GM21737 (cell line): Measurements from ENCODE around the gene ACHE.
"Not testable (repeated sequence)": the region's sequence is repeated elsewhere in the genome, so short reads cannot be mapped to it uniquely, and the experiment has no call there.

Experiments
- ATAC-seq: cut with Tn5 transposase; IDR thresholded peaks from one replicate; pipeline ENCODE4 v1.9.1; 2021; ENCODE audit warnings: mild to moderate bottlenecking, moderate library complexity; ENCODE audit not compliant: unreplicated experiment

The ACHE gene

GRCh38 chr7:100895701-100895955 is at the start of gene ACHE:
Gene ACHE (minus strand): TSS chr7:100895888. CDS start chr7:100894232, 1,656 bp downstream.
- ATAC-seq = no peak

- ATAC-seq = no peak
These were observed 48.5 kb upstream of the ACHE start for GRCh38 chr7:100944138-100944537.

- ATAC-seq = no peak
These were observed 48.0 kb upstream of the ACHE start for GRCh38 chr7:100943693-100944092.

- no peak for ATAC-seq
These were observed 46.5 kb upstream of the ACHE start for GRCh38 chr7:100942045-100942774.

- not testable (repeated sequence) for ATAC-seq
These were observed 40.5 kb upstream of the ACHE start for GRCh38 chr7:100936167-100936566.

GRCh38 chr7:100935381-100935780 is 39.7 kb upstream of the ACHE start:
- not testable (repeated sequence) for ATAC-seq

- no peak for ATAC-seq
These were observed 38.0 kb upstream of the ACHE start for GRCh38 chr7:100933734-100934133.

GRCh38 chr7:100929808-100930174 is 34.1 kb upstream of the ACHE start:
- no peak for ATAC-seq

- not testable (repeated sequence) for ATAC-seq
These were observed 27.9 kb upstream of the ACHE start for GRCh38 chr7:100923616-100924015.

GRCh38 chr7:100921039-100921438 is 25.4 kb upstream of the ACHE start:
- ATAC-seq = no peak

- ATAC-seq = not testable (repeated sequence)
These were observed 24.2 kb upstream of the ACHE start for GRCh38 chr7:100919779-100920437.

GRCh38 chr7:100919335-100919734 is 23.6 kb upstream of the ACHE start:
- not testable (repeated sequence) for ATAC-seq

- no peak for ATAC-seq
These were observed 19.3 kb upstream of the ACHE start for GRCh38 chr7:100914879-100915447.

GRCh38 chr7:100914208-100914878 is 18.7 kb upstream of the ACHE start:
- no peak for ATAC-seq

GRCh38 chr7:100911484-100911883 is 15.8 kb upstream of the ACHE start:
- no peak for ATAC-seq

- ATAC-seq = not testable (repeated sequence)
These were observed 14.8 kb upstream of the ACHE start for GRCh38 chr7:100910443-100910842.

GRCh38 chr7:100908512-100908911 is 12.8 kb upstream of the ACHE start:
- no peak for ATAC-seq

- no peak for ATAC-seq
These were observed 7.0 kb upstream of the ACHE start for GRCh38 chr7:100902638-100903037.

- ATAC-seq = no peak
These were observed 6.2 kb upstream of the ACHE start for GRCh38 chr7:100901921-100902332.

- ATAC-seq = no peak
These were observed 5.3 kb upstream of the ACHE start for GRCh38 chr7:100900978-100901377.

GRCh38 chr7:100899432-100899831 is 3.7 kb upstream of the ACHE start:
- ATAC-seq = no peak
